ENCODE measurements around the gene ICA1. TPM values are rescaled to one million over a fixed set of nuclear protein-coding genes. Genes with fewer than 3 reads are reported as not detected.

Gene ICA1
- total and polyA plus RNA-seq, 2 donors (not counting 3 experiments of a cell fraction or from before 2014, with no cell fraction given), result 19.0 to 47.1 TPM

DNA sequence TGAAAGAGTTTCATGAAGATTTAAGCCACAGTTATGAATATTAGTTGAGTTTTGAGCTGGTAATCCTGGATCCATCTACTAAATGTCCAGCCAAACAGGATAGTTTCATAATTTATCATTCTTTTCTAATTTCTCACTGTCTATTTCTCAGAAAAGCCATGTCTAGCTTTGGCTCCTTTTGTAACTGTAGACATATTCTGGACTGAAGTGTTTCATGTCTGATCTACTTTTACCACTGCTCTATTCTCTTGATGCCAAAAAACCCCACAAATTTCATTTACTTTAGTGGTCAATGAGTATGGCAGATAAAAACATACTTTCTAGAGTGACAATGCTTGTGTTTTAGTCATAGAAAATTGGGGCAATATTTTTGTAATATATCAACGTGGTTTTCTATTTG is 61.2 kb downstream of the ICA1 start:
- Histone ChIP-seq H3K4me1 (ENCODE audit: control insufficient read depth, extremely low read depth, insufficient read depth, low read length) (no peaks in the 10 kb centered on the region), H3K36me3 (ENCODE audit: control insufficient read depth in 2 of 2, extremely low read depth in 1 of 2, insufficient read depth in 2 of 2, low read length in 2 of 2) (peaks cover 0 to 2% of the 10 kb centered on the region in 2 experiments), H3K27me3 (ENCODE audit: control insufficient read depth in 2 of 2, insufficient read depth in 2 of 2, low read length in 2 of 2) (no peaks in the 10 kb centered on the region), H2AFZ (ENCODE audit: low read depth, low read length) (no peak overlapping the region), H4K20me1 (replicated peaks; ENCODE audit: control insufficient read depth, extremely low read depth, insufficient read depth, low read length) (no peaks in the 10 kb centered on the region), H3K27ac (ENCODE audit: insufficient read depth, low read depth, low read length) (no peak overlapping the region), H3K4me3 (replicated peaks in 1 of 3; ENCODE audit: insufficient read depth in 1 of 3, low read depth in 1 of 3, low read length in 3 of 3) (no peak overlapping the region), H3K9me1 (replicated peaks; ENCODE audit: control insufficient read depth, extremely low read depth, insufficient read depth, low read length) (no peaks in the 10 kb centered on the region), H3K4me2 (ENCODE audit: insufficient read depth, low read length) (no peak overlapping the region), H3K9ac (replicated peaks; ENCODE audit: extremely low read depth, insufficient read depth, low read length) (no peak overlapping the region), H3K9me3 (replicated peaks; ENCODE audit: control insufficient read depth, insufficient read depth, low read length) (no peaks in the 10 kb centered on the region), H3K79me2 (ENCODE audit: control insufficient read depth, insufficient read depth, low read length) (no peaks in the 10 kb centered on the region)
- intact Hi-C loops (cut with micrococcal nuclease), result no loop called here
- TF ChIP-seq, protein P1, sequence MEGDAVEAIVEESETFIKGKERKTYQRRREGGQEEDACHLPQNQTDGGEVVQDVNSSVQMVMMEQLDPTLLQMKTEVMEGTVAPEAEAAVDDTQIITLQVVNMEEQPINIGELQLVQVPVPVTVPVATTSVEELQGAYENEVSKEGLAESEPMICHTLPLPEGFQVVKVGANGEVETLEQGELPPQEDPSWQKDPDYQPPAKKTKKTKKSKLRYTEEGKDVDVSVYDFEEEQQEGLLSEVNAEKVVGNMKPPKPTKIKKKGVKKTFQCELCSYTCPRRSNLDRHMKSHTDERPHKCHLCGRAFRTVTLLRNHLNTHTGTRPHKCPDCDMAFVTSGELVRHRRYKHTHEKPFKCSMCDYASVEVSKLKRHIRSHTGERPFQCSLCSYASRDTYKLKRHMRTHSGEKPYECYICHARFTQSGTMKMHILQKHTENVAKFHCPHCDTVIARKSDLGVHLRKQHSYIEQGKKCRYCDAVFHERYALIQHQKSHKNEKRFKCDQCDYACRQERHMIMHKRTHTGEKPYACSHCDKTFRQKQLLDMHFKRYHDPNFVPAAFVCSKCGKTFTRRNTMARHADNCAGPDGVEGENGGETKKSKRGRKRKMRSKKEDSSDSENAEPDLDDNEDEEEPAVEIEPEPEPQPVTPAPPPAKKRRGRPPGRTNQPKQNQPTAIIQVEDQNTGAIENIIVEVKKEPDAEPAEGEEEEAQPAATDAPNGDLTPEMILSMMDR (IDR thresholded peaks at IDR 0.05; ENCODE audit: extremely low read depth in 1 of 2, insufficient read depth in 1 of 2, low read depth in 1 of 2, low read length in 2 of 2), result no peak
- TF ChIP-seq, protein P2, sequence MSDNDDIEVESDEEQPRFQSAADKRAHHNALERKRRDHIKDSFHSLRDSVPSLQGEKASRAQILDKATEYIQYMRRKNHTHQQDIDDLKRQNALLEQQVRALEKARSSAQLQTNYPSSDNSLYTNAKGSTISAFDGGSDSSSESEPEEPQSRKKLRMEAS (IDR thresholded peaks at IDR 0.05; ENCODE audit: insufficient read depth, insufficient read length), result no peak
- TF ChIP-seq MYC (IDR thresholded peaks at IDR 0.05; ENCODE audit: low read depth, low read length) (no peak), EZH2 (IDR thresholded peaks at IDR 0.05; ENCODE audit: borderline replicate concordance, low read depth, low read length, severe bottlenecking) (no peak), JUN (IDR thresholded peaks at IDR 0.05; ENCODE audit: borderline replicate concordance, insufficient read depth, insufficient read length, low read depth) (no peak), POLR2A (IDR thresholded peaks at IDR 0.05; ENCODE audit: low read depth, low read length) (no peak), POLR2AphosphoS5 (IDR thresholded peaks at IDR 0.05; ENCODE audit: insufficient read depth, low read depth, low read length) (no peak), FOS (IDR thresholded peaks at IDR 0.05; ENCODE audit: borderline replicate concordance, insufficient read depth, low read length) (no peak), GATA2 (IDR thresholded peaks at IDR 0.05; ENCODE audit: insufficient read depth, insufficient read length, low read depth, low read length) (no peak)
- dilution Hi-C loops (cut with MboI; ENCODE audit: extremely low pct_ligation_motif_present, low sequenced_read_pairs), result no loop called here
- ChIA-PET CTCF (interaction anchor here (1.1 to 1.2 kb wide), 2 partner anchors 9 to 16 kb away, joined by 3 read pairs; no protein-coding TSS in a partner anchor), POLR2A (no interaction called here)
- BruUV-seq (replicated peaks), result no TSS peak
- DNase-seq (ENCODE audit: low read depth, low spot score) (no peak), FAIRE-seq (no peak)

Data from endothelial cell of umbilical vein (primary cell).